A549 treated with AZD9567 at 1 μM for 4 hours (cell line): ENCODE measurements around the gene TUBB8B. TPM values are rescaled to one million over a fixed set of nuclear protein-coding genes. Genes with fewer than 3 reads are reported as not detected.

Source experiments
- total RNA-seq: library from RNA; stranded (reverse); fragments of 200-300 nt; extraction: Qiagen RNA extraction; gene quantifications from 5 replicates; pipeline ENCODE4 v1.2.3, GENCODE V29; 2022; ENCODE audit not compliant: insufficient read depth

The TUBB8B gene
- total RNA-seq = not detected in 5 replicates

DNA sequence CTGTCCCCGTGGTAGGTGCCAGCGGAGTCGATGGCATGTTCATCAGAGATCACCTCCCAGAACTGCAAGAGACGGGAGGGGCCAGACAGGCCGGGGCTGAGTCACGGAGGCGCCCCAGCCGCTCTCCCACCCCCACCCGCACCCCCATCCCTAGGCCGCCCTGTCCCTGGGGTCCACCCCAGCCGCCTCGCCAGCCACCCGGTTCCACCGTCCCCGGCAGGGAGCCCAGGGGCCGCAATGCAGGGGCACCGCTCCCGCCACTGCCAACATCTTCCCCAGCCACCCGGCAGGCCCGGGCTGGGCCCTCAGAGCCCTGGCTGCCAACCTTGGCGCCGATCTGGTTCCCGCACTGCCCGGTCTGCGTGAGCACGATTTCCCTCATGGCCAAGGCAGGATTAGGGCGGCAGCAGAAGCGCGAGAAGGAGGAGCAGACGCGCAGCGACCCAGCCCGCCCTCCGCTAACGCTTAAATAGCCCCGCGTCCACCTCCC lies at the start of gene TUBB8B:
TSS of gene TUBB8B (minus strand) at position 440 of the 490 bp plus-strand sequence. CDS start at position 382, 58 bp downstream.

Other genes with a start within 250 kb of the TUBB8B start
- gene USP14, start 108.9 kb upstream of the TUBB8B start, total RNA-seq = 66.2 to 83.1 TPM (median 69.0 TPM) in 5 replicates
- gene THOC1, start 218.4 kb upstream of the TUBB8B start, total RNA-seq = 10.5 to 21.5 TPM (median 19.1 TPM) in 5 replicates